Stomach (tissue), 4 donors: ENCODE measurements around the gene PDLIM7.

ENCODE experiments used
- EP300 ChIP-seq: sonication (generic); formaldehyde crosslinking; IDR thresholded peaks from one replicate; pipeline ENCODE4 v1.6.1; 2017; ENCODE audit warnings: antibody characterized with exemption
- POLR2A ChIP-seq, 4 donors: fragments of 450-650 bp; IDR thresholded peaks; one replicate each; pipeline ENCODE4 v1.6.1; 2016; ENCODE audit warnings: antibody characterized with exemption in 4 of 4, control low read depth in 2 of 4, mild to moderate bottlenecking in 1 of 4, moderate library complexity in 1 of 4
- TF ChIP-seq, protein P1 (sequence below), 7 experiments: fragments of 450-650 bp in 4 of 7; fragments of 200-600 bp in 3 of 7; sonication (generic) in 3 of 7; IDR thresholded peaks; one replicate each; pipeline ENCODE4 v1.5.1; 2016 to 2019; ENCODE audit warnings: antibody characterized with exemption in 7 of 7, control low read depth in 2 of 7, mild to moderate bottlenecking in 1 of 7

DNA sequence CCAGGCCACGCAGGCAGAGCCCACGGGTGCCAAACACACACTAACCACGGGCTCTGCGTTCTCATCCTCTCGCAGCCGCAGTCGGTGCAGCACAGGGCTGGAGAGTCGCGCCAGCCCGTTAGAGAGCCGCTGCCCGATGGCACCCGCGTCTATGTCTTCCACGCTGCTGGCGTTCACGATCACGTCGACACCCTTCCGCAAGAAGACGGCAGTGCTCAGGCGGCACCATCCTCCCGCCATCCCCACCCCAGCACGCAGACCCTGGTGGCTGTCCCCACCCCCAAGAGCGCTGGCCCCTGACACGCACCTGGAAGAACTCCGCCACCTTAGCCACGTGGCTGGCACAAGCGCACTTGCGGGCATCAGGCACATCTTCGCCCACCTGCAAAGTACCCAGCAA is 30.0 kb downstream of the PDLIM7 start:
- no peak for TF ChIP-seq POLR2A (IDR thresholded peaks at IDR 0.05)
- TF ChIP-seq, protein P1, sequence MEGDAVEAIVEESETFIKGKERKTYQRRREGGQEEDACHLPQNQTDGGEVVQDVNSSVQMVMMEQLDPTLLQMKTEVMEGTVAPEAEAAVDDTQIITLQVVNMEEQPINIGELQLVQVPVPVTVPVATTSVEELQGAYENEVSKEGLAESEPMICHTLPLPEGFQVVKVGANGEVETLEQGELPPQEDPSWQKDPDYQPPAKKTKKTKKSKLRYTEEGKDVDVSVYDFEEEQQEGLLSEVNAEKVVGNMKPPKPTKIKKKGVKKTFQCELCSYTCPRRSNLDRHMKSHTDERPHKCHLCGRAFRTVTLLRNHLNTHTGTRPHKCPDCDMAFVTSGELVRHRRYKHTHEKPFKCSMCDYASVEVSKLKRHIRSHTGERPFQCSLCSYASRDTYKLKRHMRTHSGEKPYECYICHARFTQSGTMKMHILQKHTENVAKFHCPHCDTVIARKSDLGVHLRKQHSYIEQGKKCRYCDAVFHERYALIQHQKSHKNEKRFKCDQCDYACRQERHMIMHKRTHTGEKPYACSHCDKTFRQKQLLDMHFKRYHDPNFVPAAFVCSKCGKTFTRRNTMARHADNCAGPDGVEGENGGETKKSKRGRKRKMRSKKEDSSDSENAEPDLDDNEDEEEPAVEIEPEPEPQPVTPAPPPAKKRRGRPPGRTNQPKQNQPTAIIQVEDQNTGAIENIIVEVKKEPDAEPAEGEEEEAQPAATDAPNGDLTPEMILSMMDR (IDR thresholded peaks at IDR 0.05), result no peak
- no peak for TF ChIP-seq EP300
